Spleen (tissue), 7 donors: ENCODE data around the gene PHRF1.

Experiments
- CTCF ChIP-seq, 11 experiments: fragments of 200-600 bp in 7 of 11; fragments of 450-650 bp in 4 of 11; sonication (generic) in 4 of 11; IDR thresholded peaks in 8 of 11; conservative IDR thresholded peaks in 3 of 11; 1 replicate in 7 of 11; 2 replicates in 4 of 11; pipeline versions ENCODE4 v1.4.0 to v1.8.0; 2016 to 2021; ENCODE audit warnings: antibody characterized with exemption in 11 of 11, inconsistent platforms in 4 of 11, mild to moderate bottlenecking in 1 of 11
- POLR2A ChIP-seq, 3 donors: fragments of 450-650 bp; IDR thresholded peaks; one replicate each; pipeline ENCODE4 v1.5.1; 2017; ENCODE audit warnings: antibody characterized with exemption in 3 of 3, mild to moderate bottlenecking in 1 of 3
- POLR2AphosphoS5 ChIP-seq, 3 donors: sonication (generic); formaldehyde crosslinking; IDR thresholded peaks; one replicate each; pipeline ENCODE4 v1.5.1; 2017; ENCODE audit warnings: antibody characterized with exemption in 3 of 3
- donor health status: DM: no; HTN: no; CAD: no; lungs with moderate emphysema.
- donor health status: DM: no; HTN: no; CAD: no.
- donor health status: DM: no; HTN: no; CAD: no.

- TF ChIP-seq POLR2A (IDR thresholded peaks at IDR 0.05) = no peak
- no peak for TF ChIP-seq POLR2AphosphoS5 (IDR thresholded peaks at IDR 0.05)
- TF ChIP-seq CTCF (IDR thresholded peaks at IDR 0.05 in 8 of 11, conservative IDR thresholded peaks at IDR 0.05 in 3 of 11) = no peak
These were observed 81.4 kb downstream of the PHRF1 start for GRCh38 chr11:657691-658126.
